GM12872 (cell line): ENCODE measurements around the gene CCL24.

Source experiments
- TF ChIP-seq, protein P1 (sequence below): IDR thresholded peaks from 3 replicates; pipeline ENCODE4 v1.5.1; 2011; ENCODE audit warnings: low read depth, mild to moderate bottlenecking, low read length, moderate library complexity; ENCODE audit not compliant: insufficient read depth

The CCL24 gene

DNA sequence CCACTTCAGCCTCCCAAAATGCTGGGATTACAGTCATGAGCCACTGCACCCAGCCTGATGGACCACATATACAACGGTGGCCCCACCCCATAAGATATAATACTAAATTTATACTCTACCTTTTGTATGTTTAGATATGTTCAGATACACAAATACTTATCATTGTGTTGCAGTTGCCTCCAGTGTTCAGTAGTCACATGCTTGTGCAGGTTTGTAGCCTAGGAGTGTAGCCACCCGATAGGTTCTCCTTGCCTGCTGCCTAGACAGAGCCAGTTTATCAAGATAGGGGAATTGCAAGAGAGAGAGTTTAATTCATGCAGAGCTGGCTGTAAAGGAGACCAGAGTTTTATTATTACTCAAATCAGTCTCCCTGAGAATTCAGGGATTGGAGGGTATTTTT is 9.6 kb downstream of the CCL24 start:
- TF ChIP-seq, protein P1, sequence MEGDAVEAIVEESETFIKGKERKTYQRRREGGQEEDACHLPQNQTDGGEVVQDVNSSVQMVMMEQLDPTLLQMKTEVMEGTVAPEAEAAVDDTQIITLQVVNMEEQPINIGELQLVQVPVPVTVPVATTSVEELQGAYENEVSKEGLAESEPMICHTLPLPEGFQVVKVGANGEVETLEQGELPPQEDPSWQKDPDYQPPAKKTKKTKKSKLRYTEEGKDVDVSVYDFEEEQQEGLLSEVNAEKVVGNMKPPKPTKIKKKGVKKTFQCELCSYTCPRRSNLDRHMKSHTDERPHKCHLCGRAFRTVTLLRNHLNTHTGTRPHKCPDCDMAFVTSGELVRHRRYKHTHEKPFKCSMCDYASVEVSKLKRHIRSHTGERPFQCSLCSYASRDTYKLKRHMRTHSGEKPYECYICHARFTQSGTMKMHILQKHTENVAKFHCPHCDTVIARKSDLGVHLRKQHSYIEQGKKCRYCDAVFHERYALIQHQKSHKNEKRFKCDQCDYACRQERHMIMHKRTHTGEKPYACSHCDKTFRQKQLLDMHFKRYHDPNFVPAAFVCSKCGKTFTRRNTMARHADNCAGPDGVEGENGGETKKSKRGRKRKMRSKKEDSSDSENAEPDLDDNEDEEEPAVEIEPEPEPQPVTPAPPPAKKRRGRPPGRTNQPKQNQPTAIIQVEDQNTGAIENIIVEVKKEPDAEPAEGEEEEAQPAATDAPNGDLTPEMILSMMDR: no peak

DNA sequence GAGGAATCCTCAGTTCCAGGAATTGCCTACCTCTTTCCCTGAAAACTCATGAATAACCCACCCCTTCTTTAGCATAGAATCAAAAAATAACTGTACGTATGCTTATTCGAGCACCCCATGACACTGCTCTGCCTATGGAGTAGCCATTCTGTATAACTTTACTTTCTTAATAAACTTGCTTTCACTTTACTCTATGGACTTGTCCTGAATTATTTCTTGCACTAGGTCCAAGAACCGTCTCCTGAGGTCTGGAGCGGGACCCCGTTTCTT is 11.1 kb downstream of the CCL24 start:
- TF ChIP-seq, protein P1: no peak

DNA sequence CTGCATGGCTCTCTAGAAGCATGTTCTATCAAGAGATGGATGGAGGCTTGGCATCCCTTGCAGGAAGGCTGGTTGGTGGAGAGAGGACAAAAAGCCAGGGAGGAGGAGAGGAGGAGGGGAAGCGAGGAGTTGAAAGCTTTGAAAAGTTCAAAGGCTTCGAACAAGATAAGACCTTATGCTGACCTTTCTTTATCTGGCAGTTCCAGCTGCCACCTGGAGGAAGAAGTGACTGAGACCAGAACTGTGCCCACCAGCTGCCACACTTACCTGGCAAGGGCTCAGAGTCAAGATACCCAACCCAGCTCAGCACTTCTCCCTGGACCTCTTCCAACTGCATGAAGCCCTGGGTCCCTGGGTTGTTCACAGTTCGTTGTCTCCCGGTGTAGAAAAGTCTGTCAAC is 14.8 kb downstream of the CCL24 start:
- TF ChIP-seq, protein P1: no peak

DNA sequence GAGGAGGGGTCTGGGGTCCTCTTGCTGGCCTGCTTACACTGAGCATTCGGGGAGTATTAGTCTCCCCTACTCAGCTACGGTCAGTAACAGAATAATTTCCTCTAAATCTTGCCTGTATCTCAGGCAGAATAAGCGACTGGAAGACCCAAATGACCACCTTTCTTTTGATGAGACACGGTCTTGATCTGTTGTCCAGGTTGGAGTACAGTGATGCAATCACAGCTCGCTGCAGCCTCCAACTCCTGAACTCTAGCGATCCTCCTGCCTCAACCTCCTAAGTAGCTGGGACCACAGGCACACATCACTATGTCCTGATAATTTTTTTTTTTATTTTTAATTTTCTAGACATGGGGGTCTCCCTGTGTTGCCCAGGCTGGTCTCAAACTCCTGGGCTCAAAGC is 17.2 kb downstream of the CCL24 start:
- TF ChIP-seq, protein P1: no peak

DNA sequence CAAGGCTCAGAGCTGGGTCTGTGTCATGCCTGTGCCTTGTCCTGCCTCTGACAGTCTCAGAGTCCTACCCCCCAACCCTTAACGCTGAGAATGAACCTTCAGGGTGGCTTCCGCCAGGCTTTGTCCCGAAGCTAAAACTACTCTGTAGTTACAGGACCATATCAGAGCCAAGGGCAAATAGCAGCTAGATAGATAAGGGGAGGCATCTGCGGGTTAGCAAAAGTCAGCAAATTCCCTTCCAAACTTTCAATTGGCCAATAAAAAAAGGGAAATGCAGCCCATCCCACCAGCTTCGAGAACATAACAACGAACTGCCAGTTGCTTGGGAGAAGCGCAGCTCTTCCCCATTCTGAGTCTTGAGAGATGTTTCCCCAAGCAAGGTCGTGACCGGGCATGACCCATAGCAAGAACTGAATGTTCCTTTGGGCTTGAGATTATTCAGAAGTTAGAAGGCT is 17.7 kb downstream of the CCL24 start:
- TF ChIP-seq, protein P1: no peak

DNA sequence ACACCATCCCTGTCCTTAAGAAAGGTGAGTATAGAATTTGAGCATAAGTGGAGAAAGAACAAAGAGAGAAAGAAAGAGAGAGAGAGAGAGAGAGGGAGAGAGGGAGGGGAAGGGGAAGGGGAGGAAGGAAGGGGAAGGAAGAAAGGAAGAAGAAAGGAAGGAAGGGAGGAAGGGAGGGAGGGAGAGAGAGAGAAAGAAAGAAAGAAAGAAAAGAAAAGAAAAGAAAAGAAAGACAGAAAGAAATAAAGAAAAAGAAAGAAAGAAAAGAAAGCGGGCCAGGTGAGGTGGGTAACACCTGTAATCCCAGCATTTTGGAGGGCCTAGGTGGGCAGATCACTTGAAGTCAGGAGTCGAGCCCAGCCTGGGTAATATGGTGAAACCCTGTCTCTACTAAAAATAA is 19.9 kb downstream of the CCL24 start:
- TF ChIP-seq, protein P1: no peak

DNA sequence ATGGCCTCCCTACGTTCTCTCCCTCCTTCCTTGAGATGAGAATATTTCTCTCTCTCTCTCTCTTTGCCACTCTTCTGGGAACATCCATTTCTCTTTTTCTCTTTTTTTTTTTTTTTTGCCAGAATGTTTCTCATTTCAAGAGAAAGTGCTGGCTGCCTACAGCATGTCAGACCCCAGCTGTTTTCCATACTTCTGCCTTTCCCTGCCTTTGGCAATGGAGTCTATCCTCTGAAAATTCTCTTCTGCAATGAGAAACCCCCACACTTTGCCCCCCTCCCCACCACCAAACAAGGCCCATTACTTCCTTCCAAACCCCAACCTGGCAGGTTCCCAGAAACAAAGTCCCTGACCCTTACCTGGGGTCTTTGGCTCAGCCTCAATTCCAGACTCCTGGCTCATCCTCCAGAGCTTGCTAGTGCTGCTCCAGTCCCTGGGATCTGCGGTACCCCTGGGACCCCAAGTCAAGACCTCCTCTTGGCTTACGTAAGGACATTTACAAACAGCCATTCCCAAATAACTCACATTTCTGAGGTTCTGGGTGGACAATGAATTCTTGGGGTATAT is 24.2 kb downstream of the CCL24 start:
- TF ChIP-seq, protein P1: no peak

DNA sequence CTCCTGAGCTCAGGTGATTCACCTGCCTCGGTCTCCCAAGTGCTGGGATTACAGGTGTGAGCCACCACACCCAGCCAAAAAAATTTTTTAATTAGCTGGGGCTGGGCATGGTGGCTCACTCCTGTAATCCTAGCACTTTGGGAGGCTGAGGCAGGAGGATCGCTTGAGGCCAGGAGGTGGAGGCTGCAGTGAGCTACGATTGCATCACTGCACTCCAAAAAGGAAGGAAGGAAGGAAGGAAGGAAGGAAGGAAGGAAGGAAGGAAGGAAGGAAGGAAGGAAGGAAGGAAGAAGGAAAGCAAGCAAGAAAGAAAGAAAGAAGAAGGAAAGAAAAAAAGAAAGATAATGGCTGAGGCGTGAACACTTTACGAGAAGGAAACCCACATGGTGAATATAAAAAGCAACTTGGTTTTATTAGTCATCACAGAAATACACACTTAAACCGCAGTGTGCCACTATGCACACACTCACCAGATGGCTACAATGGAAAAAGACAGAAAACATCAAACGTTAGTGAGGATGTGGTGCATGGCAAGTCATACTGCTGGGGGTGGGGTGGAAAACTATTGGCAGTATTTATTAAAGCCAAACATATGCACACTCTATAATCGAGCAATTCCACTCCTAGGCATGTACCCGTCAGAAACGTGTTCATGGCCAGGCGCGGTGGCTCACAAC is 37.2 kb downstream of the CCL24 start:
- TF ChIP-seq, protein P1: no peak
